ENCODE measurements around the gene KDM5C.
A peak's percentile ranks its signal among the peaks of the same experiment; 100 is the strongest.

The KDM5C gene

DNA sequence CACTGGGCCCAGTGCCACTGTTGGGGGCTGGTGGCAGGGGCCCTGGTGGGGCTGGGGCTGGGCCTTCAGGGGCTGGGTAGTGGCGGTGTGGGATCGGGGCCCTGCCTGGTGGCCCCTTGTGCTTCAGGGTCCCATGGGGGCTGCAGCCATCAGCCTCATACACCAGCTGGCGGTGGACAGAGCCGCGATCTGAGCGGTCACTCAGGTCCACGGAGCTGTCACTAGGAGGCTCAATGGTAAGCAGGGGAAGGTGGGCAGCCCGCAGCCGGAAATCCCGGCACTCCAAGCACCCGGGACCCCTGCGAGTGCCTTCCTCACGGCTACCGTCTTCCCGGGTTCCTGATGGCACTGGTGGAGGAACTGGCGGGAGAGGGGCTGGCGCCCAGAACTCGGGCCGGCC is 25.5 kb upstream of the KDM5C start:
- DNase-seq (ENCODE audit: low read depth), result no peak

- no peak for DNase-seq (ENCODE audit: low read depth)
Observed at GRCh38 chrX:53249408-53250042, 24.5 kb upstream of the KDM5C start.

DNA sequence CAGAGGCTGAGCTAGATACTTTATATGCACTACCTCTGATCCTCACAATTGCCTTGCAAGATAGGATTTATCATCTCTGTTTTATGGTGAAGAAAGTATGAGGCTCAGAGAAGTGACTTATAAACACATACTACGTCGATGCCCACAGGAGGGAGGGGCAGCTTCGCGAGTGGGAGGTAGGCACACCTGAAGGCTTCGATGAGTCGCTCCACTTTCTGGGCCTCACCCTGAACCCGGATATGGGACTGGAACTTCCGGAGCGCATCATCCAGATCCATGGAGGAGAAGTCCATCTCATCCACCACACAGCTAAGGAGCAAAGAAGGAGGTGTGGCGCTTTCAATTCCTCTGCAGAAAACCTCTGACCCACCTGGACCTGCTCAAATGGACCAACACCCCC is 22.9 kb upstream of the KDM5C start:
- DNase-seq (ENCODE audit: low read depth), result no peak

- no peak for DNase-seq (ENCODE audit: low read depth)
Observed at GRCh38 chrX:53246231-53246630, 21.2 kb upstream of the KDM5C start.

DNA sequence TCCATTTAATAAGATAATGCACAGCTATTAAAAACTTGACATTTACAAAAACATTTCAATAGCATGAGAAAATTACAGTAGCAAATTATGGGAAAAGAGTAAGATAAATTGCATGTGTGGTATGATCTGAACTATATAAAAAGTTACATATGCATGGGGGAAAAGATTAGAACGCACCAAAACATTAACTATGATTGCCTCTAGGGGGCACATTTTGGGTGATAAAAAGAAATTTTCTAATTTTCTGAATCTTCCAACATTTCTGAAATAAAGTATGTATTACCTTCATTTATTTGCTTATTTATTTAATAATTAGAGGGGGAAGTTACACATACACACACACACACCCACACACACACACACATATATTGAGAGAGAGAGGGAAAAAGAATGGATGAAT is 19.6 kb upstream of the KDM5C start:
- no peak for DNase-seq (ENCODE audit: low read depth)

DNA sequence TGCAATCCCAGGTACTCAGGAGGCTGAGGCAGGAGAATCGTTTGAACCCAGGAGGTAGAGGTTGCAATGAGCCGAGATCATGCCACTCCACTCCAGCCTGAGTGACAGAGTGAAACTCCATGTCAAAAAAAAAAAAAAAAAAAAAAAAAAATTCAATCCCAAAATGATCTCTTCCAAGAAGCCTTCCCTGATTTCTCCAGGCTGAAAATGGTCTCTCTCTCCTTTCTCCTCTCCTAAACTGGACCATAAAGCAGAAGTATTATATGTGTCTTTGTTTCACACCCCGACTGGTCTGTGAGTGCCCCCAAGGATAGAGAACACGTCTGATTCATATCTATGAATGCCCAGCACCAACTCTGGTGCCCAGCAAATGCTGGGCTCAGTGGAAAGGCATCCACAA is 17.3 kb upstream of the KDM5C start:
- DNase-seq (ENCODE audit: low read depth), result no peak

- DNase-seq (ENCODE audit: low read depth), result no peak
Observed at GRCh38 chrX:53241558-53241957, 16.6 kb upstream of the KDM5C start.

- no peak for DNase-seq (ENCODE audit: low read depth)
Observed at GRCh38 chrX:53239474-53239873, 14.5 kb upstream of the KDM5C start.

DNA sequence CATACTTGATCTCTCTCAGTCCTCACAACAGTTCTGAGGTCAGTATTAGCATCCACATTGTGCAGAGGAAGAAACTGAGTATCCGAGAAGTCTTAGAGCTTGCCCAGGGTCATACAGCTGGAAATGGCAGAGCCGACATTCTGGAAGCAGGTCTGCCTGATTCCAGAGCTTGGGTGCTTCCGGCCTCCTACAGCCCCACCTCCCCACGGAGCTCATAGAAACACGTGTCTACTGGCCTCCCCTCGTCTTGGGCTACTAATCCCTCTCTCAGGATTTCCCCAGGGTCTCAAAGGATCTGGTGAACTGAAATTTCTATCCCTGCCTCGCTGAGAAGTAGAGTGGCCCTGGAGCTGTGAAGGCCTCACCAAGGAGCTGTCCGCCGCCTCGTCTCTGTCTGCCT is 12.0 kb upstream of the KDM5C start:
- no peak for DNase-seq (ENCODE audit: low read depth)

GRCh38 chrX:53236025-53236679 is 11.1 kb upstream of the KDM5C start:
- no peak for DNase-seq (ENCODE audit: low read depth)

DNA sequence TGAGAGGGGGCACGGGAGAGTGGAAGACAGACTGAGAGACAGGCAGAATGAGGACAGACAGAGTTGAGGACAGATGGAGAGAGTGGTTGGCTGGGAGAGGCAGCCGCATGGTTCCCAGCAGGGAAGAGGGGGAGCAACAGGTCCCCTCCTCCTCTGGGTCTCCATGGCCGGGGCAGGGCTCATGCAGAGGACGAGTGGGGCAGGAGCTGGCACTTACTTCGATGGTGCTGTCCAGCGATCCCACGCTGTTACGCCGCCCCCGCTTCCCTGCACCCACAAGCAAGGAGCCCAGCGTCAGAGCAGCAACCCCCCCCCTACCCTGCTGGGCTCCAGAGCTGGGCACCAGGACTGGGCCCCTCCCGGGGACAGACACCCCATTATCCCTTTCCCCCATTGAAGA is 10.6 kb upstream of the KDM5C start:
- DNase-seq (ENCODE audit: low read depth), result no peak

DNA sequence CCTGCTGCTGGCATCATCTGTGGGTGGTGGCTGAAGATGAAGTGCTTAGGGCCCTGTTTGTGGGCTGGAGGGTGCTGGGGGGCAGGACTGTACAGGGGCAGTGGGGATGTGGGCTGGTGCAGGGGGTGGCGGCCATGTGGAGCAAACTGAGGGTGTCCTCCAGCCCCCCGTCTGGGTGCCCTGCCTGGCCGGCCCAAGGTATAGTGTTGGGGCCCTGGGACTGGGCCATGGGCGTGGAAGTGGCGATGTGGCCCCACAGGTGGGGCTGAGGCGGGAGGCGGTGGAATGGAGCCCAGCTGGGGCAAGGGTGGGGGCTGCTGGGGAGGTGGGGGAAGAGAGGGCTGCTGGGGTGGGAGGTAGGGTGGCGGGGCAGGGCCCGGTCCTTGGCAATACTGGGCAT is 9.5 kb upstream of the KDM5C start:
- no peak for DNase-seq (ENCODE audit: low read depth)

DNA sequence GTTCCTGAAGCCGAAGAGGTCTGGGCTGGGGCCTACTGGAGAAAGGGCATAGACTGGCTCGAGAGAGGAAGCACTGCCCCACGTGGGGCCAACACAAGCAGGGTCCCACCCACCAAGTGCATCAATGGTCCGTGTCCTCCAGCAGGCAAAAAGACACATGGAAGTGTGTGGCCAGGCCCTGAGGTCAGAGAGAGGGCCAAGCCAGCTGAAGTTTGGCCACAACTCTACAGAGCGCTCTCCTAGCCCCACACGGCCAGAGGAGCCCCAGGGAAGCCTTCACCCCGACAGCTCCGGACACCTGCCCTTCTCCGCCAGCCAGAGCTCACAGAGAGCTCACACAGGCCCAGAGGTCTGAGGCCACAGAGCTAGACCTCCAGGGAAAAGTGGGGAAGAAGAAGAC is 8.5 kb upstream of the KDM5C start:
- no peak for DNase-seq (ENCODE audit: low read depth)

GRCh38 chrX:53230116-53230515 is 5.1 kb upstream of the KDM5C start:
- no peak for DNase-seq (ENCODE audit: low read depth)

GRCh38 chrX:53227224-53227765 is 2.3 kb upstream of the KDM5C start:
- DNase-seq (ENCODE audit: low read depth), result no peak

- DNase-seq (ENCODE audit: low read depth), result peak; percentile 52
Observed at GRCh38 chrX:53223955-53224859, 800 bp downstream of the KDM5C start.

DNA sequence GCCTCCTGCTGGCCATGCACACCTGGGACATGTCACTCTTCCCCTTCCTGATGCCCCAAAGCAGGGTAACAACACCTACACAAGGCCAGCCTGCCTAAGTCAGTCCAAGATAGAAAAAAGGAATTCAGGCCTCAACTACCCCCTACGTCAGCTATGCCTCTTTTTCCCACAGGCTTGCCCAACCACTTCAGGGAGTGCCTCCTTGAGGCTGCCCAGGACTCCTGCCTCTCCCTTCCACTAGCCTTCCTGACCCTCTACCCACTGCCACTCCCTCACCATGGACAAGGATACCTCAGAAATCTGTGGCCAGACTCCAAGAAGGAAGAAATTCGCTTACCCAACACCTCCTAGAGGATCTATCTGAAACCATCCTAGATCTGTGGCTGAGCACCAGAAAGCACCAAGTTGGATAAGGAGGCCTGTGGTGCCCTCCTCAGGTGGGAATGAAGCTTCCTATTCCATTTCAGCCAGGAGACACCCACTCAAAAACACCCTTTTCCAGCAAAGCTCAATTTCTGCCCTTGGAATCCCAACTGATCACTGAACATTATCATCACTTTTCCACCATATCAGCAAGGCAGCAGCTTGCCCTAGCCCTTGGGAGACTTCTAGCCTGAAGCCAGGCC is 1.8 kb downstream of the KDM5C start:
- DNase-seq (ENCODE audit: low read depth), result peak; percentile 15

DNA sequence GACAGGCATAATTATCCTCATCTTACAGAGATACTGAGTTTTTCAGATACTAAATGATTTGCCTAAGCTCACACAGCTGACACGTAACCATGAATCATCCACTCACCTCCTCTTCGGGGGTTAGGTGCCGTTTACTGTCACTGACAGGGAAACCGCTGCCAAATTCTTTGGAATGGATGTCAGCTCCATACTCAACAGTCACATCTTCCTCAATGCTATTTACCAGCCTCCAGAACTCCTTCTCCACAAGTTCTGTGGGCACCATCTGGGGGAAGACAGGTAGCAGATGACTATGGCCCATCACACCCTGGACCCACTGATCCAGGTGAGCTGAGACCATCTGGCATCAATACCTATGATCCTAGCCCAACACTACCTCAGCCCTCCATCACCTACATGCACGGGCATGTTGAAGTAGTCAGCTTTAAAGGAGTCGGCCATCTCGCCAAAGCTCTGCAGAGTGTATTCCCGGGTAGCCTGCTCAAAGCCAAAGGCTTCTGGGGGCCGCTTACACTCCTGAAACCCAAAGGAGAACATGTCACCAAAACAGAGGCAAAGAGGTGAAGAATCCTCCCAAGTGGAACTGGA is 13.5 kb downstream of the KDM5C start:
- DNase-seq (ENCODE audit: low read depth), result peak; percentile 47

- DNase-seq (ENCODE audit: low read depth), result no peak
Observed at GRCh38 chrX:53196678-53197077, 28.3 kb downstream of the KDM5C start.

GRCh38 chrX:53195401-53195800 is 29.6 kb downstream of the KDM5C start:
- DNase-seq (ENCODE audit: low read depth), result no peak

DNA sequence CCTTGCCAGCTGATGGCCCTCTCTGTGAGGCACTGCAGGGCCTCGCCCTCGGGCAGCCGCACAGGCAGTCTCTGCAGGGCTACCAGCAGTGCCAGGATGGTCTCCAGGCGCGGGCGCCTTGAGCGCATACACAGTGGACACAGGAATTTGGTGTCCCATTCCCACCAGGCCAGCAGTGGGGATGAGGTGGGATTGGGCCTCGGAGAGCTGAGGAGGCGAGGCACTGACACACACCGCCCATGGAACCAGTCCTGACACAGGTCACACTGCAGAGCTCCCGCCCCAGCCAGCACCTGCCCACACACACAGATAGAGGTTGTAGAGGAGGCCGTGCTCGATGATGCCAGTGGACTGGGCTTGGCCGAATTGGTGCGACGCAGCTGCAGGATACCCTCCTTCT is 30.7 kb downstream of the KDM5C start:
- no peak for DNase-seq (ENCODE audit: low read depth)

DNA sequence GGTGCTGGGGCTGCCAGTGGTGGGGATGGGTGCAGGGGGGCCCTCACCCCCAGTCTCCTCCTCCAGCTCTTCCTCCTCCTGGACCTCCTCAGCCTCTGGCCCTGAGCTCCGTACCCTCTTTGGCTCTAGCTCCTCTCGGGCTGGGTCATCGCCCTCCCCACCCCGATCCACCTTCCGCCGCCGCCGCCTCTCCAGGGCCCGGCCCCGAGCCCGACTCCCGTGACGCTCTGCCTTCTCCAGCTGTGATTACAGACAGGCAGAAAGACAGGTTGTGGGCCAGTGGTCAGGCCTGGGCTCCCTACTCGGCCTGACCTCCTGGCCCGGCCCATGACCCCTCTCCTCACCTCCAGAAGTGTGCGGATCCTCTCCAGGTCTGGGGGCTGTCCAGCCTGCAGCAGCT is 31.9 kb downstream of the KDM5C start:
- DNase-seq (ENCODE audit: low read depth), result no peak

All from EH (cell line).